SW 1271 (cell line): ENCODE data around the gene RNASEH2B.

Experiments
- DNase-seq, 2 experiments: peaks; one replicate each; lab custom pipeline; 2025; lab: John Stamatoyannopoulos, UW

Gene RNASEH2B

GRCh38 chr13:50940509-50940908 is 30.9 kb downstream of the RNASEH2B start:
- DNase-seq, result no peak

- DNase-seq, result no peak
Observed at GRCh38 chr13:50941146-50941545, 31.6 kb downstream of the RNASEH2B start.

GRCh38 chr13:50942630-50943311 is 33.2 kb downstream of the RNASEH2B start:
- no peak for DNase-seq

- no peak for DNase-seq
Observed at GRCh38 chr13:50945669-50946068, 36.1 kb downstream of the RNASEH2B start.

GRCh38 chr13:50948601-50949000 is 39.0 kb downstream of the RNASEH2B start:
- no peak for DNase-seq

GRCh38 chr13:50950849-50951248 is 41.3 kb downstream of the RNASEH2B start:
- DNase-seq, result no peak

- no peak for DNase-seq
Observed at GRCh38 chr13:50951366-50951765, 41.8 kb downstream of the RNASEH2B start.

GRCh38 chr13:50955241-50955640 is 45.6 kb downstream of the RNASEH2B start:
- no peak for DNase-seq

- DNase-seq, result no peak
Observed at GRCh38 chr13:50955798-50956197, 46.2 kb downstream of the RNASEH2B start.

GRCh38 chr13:50957620-50958019 is 48.0 kb downstream of the RNASEH2B start:
- DNase-seq, result no peak

GRCh38 chr13:50969691-50970090 is 60.1 kb downstream of the RNASEH2B start:
- no peak for DNase-seq

- DNase-seq, result no peak
Observed at GRCh38 chr13:50970956-50971355, 61.4 kb downstream of the RNASEH2B start.

- DNase-seq, result no peak
Observed at GRCh38 chr13:50974268-50974667, 64.7 kb downstream of the RNASEH2B start.

- no peak for DNase-seq
Observed at GRCh38 chr13:50979187-50979586, 69.6 kb downstream of the RNASEH2B start.

- DNase-seq, result no peak
Observed at GRCh38 chr13:50981686-50982085, 72.1 kb downstream of the RNASEH2B start.

GRCh38 chr13:50989476-50989875 is 79.9 kb downstream of the RNASEH2B start:
- no peak for DNase-seq

- DNase-seq, result no peak
Observed at GRCh38 chr13:50990065-50990817, 80.7 kb downstream of the RNASEH2B start.

- no peak for DNase-seq
Observed at GRCh38 chr13:50990818-50991506, 81.4 kb downstream of the RNASEH2B start.

GRCh38 chr13:50991579-50992521 is 82.3 kb downstream of the RNASEH2B start:
- DNase-seq, result no peak

GRCh38 chr13:50993371-50993770 is 83.8 kb downstream of the RNASEH2B start:
- DNase-seq, result no peak

GRCh38 chr13:50993934-50994333 is 84.3 kb downstream of the RNASEH2B start:
- no peak for DNase-seq

GRCh38 chr13:50994651-50995050 is 85.1 kb downstream of the RNASEH2B start:
- DNase-seq, result no peak
